GM08714 (cell line): ENCODE measurements around the gene G6PC2.

Experiments
- H3K4me3 ChIP-seq: fragments of 200-500 bp; sonication (Bioruptor generic); 2 replicates; pipeline ENCODE4 v1.5.1; 2014; ENCODE audit warnings: mild to moderate bottlenecking, low read length, inconsistent platforms
- ZNF274 ChIP-seq: IDR thresholded peaks from 2 replicates; pipeline ENCODE4 v1.6.1; 2012; ENCODE audit warnings: mild to moderate bottlenecking, low read depth, low read length

The G6PC2 gene

DNA sequence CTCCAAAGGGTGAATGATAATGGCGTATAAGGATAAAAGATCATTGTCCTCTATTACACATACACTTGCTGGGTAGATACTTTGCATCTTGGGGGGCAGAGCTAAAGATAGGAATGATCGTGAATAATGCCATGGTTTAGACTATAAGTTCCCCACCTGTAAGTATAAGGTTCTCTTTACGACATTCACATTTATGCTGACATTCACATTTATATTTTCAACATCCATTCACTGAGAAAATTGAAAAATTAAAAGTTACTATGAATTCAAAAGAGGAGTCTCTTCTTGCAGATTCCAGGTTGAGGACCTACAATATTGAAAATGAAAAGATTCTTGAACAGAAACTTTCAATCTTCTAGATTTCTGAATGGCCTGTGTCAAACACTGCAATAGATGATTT, 8.8 kb upstream of the G6PC2 start:
- no peak for TF ChIP-seq ZNF274
- H3K4me3 ChIP-seq = no peak overlapping the region

DNA sequence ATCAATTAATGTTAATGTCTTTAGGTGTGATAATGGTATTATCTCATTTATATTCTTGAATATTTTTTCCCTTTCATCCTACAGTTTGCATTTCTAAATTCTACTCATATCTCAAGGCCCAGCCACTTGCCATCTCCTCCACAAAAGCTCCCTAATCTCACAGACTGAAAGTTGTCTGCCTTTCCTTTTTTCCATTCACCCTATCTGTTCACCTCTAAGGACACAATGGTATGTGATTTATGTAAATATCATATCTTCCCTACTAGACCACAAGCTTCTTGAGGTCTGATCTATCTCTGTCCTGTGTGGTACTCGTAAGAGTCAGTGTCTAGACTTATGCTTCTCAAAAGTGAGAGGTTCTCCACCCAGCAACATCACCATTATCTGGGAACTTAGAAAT, 7.0 kb upstream of the G6PC2 start:
- no peak for TF ChIP-seq ZNF274
- H3K4me3 ChIP-seq = no peak overlapping the region

DNA sequence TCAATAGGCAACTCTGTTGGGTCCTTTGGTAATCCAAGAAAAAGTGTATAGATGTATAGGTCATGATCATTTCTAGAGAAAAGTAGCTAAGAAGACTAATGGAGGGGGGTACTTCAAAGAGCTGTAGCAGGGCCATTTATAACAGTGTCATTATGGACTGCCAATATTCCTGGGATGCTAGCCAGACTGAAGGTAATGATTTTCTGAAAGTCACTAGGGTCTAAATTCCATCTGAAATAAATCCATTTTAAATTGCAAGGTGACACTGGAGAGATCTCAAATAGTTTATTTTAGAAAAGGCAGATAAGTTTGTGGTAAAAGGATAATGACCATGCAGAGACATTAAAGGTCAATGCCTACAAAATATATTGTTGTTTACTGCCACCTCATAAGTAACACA, 6.4 kb upstream of the G6PC2 start:
- H3K4me3 ChIP-seq = no peak overlapping the region
- TF ChIP-seq ZNF274 = no peak

DNA sequence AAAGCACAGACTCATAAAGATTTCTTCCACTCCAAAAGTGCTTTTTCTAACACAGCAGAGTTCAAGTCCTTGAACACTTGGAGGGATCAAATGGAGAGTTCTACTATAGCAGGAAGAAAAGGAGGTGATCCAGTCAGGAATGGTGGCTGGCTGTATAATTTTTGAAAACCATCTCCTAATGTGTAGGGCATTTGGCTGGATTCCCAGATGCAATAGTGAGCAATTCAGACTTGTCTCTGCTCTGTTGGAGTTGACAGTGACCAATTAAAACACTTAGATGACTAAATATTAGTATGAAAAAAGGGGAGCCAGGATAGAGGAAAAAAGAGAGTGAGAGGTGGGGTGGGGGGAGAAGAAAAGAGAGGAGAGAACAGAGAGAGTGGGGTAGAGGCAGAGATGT, 5.3 kb upstream of the G6PC2 start:
- no peak for TF ChIP-seq ZNF274

DNA sequence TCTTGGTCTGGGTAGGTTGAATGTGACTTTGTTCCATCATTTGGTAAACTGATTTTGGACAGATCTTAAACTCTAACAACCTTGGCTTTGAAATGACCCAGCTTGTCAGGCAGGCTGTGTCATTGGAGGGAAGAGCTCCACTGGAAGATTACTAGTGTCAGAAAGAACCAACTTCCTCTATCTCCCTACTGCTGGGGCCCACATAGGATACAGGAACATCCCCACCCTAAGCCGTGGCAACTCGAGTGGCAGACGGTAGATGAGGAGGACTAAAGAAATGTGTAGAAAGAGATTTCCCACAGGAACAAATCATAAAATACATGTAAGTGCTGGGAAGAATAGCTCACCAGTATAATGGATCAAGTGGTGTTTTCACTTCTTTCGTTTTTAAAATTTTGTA, 4.3 kb upstream of the G6PC2 start:
- no peak for TF ChIP-seq ZNF274
- H3K4me3 ChIP-seq = no peak overlapping the region

More for the DNA sequence above, 5.3 kb upstream of the G6PC2 start:
- no peak overlapping the region for H3K4me3 ChIP-seq

DNA sequence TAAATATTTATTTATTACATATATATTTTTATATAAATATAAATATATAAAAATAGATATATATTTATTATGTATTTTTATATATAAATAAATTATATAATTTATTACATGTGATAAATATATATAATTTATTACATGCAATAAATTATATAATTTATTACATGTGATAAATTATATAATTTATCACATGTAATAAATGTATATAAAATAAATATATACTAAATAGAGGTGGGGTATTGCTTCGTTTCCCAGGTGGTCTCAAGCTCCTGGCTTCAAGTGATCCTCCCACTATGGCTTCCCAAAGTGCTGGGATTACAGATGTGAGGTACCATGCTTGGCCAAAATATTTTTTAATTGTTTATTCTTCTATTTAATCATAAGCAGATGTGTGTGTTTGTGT, 3.6 kb upstream of the G6PC2 start:
- H3K4me3 ChIP-seq = no peak overlapping the region
- TF ChIP-seq ZNF274 = no peak

DNA sequence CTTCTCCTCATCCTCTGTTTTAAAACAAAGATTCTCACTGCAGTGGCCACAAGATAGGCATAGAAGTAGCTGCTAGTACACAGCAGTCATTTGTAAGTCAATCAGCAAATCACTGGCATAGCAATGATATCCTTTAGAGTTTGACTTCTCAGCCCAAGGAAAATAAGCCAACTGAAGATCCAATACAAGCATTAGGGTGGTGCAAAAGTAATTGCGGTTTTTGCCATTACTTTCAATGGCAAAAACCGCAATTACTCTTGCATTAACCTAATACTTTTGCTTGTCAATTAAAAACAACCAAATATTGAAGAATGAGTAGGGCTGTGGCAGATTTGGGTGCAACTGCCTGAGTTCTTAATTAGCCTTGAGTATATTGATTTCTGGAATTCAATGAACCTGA, 2.8 kb downstream of the G6PC2 start:
- no peak for TF ChIP-seq ZNF274
- H3K4me3 ChIP-seq = no peak overlapping the region

DNA sequence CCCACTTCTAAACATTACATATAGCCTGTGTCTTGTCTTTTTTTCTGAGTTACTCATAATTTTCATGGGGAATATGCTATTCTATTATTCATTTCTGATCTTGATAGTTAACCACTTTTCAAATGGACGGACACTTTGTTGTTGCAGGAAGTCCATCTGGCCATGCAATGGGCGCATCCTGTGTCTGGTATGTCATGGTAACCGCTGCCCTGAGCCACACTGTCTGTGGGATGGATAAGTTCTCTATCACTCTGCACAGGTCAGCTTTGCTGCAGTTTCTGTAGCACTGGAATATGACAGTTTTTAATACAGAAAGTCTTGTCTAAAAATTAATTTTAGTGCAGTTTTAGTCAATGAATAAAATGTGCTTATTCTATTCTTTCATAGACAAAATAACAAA, 3.3 kb downstream of the G6PC2 start:
- no peak overlapping the region for H3K4me3 ChIP-seq
- TF ChIP-seq ZNF274 = no peak

DNA sequence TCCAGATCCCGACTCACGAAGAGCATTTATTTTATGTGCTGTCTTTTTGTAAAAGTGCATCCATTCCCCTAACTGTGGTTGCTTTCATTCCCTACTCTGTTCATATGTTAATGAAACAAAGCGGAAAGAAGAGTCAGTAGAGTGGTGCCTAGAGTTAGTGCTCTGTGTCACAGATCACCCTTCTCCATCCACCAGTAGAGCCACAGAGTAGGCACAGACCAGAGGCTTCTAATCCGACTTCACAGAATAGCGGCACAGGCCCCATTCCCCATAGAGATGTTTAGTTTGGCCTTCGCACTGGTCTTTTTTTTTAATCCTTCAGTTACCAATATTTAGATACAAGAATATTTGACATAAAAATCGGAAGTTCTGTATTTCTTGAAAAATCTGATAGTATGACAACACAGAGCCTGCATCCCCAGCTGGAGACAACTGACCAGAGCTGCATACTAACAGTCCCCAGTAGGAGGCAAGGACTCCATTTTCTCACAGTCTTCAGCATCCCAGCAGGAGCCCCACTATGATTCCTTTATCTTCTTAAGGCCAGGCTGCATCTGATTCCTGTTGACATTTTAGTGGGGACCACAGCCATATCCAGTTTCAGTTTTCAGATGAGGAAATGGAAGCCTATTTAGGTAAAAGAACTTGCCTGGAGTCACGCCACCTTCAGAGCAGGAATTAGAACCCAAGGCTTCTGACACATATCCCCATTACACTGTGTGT, 7.0 kb downstream of the G6PC2 start:
- no peak for TF ChIP-seq ZNF274
- no peak overlapping the region for H3K4me3 ChIP-seq

DNA sequence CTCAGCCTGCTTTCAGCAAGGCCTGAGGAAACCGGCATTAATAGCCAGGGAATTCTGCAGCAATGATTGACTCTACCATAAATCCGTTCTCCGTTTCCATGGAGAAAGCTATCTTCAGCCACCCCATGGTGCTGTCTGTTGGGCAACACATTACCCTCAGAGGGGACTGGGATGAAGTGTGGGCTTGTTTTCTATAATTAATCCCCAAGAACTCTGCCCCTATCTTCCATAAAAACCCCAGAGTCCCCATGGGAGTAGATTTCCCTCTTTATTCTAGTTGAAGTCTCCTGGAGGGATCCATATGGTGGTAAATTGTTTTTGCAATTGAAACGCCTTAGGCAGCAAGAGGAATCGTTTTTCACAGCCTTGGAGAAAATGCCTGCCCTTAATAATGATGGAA, 9.2 kb downstream of the G6PC2 start:
- no peak overlapping the region for H3K4me3 ChIP-seq
- TF ChIP-seq ZNF274 = no peak

DNA sequence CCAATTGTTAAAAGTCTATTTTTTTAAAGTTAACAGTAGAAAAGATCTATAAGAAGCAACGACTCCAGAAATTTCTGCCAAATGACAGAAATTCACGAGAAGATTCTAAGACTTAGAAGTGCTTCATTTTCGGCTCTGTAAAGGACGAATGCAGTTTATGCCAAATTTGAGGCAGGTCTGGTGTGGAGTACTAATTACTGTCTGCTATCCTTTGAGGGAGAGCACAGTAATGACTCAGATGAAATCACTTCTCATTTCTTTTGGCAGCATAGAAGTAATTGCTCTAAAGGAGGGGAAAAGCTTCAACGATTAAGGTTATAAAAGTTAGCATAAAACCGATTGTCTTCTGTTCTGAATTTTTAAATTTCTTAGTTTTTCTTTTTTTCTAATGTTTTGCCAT, 11.4 kb downstream of the G6PC2 start:
- no peak overlapping the region for H3K4me3 ChIP-seq
- TF ChIP-seq ZNF274 = no peak

DNA sequence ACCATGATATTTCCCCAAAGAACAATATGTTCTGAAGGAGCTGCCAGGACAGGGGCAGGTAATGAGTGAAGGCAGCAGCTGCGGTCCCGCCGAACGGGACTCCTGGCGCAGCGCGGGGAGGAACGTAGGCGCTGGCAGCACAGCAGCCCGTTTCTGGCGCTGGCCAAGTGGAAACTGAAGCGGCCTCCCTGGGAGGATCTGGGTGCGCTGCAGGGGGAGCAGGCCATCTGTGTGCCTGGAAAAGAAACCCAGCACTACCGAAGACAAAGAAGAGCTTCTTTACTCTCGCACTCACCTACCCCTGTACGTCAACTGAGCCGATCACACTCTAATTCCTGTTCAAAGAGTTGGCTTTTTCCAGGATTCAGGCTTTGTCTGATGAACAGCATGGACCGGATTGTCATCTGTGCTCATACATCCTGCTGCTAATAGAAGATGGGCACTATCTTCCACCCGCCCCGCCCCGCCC, 11.8 kb downstream of the G6PC2 start:
- H3K4me3 ChIP-seq = no peak overlapping the region
- TF ChIP-seq ZNF274 = no peak

DNA sequence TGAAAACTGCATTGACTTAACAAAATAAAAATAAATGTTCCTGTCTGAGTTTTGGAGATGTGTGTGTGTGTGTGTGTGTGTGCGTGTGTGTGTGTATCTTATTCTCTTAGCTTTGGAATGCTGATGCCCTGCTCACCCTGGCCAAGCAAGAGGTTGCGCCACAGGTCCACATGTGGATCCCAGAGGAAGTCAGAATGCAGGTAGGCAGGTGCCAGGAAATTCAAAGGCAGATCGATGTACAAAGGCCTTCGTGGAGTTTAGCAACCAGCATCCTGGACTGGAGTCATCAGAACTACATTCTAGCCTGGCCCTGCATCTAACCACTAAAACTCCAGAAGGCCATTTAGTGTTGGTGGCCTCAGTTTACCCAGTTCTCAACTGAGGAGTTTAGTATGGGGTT, 12.4 kb downstream of the G6PC2 start:
- no peak overlapping the region for H3K4me3 ChIP-seq
- no peak for TF ChIP-seq ZNF274

DNA sequence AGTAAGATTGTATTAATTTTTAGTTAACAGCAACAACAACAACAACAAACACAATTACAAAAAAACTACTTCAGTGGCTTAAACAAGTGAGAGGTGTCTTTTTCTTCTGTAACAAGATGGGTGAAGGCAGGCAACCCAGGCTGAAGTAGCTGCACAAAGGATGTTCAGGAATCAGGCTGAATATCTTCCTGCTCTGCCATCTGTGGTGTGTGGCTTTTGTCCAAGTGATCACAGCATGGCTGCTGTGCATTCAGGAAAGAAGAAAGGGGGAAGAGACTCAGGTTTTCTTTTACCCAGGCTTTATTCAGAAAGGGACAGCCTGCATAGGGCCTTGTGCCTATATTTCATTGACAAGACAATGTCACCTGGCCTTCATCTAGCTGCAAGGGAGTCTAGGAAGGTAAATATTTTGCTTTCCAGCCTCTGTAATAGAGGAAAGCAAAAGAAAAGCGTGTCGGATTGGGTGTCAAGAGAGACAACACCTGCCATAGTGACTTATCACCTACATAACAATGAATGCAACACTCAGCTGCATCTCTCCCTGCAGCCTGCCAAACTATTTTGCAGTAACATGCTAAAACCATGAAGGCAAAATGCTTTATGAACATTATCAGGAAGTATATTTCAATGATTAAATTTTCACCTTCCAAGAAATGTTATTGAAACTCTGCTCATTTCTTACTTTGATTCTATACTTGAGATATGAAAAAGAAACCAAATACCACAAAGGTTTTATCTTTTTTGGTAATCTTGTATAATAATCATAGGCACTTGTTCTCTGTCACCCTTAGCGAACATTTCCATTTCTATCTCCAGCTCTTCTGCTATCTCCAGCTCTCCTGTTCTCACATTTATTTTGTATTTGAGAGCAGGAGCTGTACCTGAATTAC, 14.6 kb downstream of the G6PC2 start:
- TF ChIP-seq ZNF274 = no peak
- H3K4me3 ChIP-seq = no peak overlapping the region

DNA sequence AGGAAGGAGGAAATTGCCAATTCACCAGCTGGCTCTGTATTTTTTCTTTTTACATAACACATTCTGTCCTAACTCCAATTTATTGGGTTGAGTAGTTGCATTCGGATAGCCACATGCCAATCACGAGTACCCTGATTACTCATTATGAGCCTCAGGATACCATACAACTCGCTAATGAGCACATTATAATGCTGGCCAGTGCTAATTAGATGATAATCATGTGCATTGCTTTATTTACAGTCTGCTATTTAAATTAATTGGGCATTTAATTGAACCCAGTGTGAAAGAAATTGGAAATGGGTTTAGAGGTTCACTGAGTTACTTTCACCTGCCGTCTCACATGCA, 15.2 kb downstream of the G6PC2 start:
- TF ChIP-seq ZNF274 = no peak
- H3K4me3 ChIP-seq = no peak overlapping the region
